Prostate gland (tissue), 2 donors: ENCODE measurements around the gene PFN2. TPM values are rescaled to one million over a fixed set of nuclear protein-coding genes. Genes with fewer than 3 reads are reported as not detected.

Experiments used
- DNase-seq: peaks from one replicate; pipeline ENCODE4 v3.0.0-alpha.2; 2019; ENCODE audit warnings: low spot score
- H3K27ac ChIP-seq, 2 donors: fragments of 200-600 bp; sonication (generic); 2 replicates each; pipeline ENCODE4 v1.5.1; 2017 to 2019
- H3K27me3 ChIP-seq: fragments of 200-600 bp; sonication (generic); replicated peaks from 2 replicates; pipeline ENCODE4 v1.5.1; 2019; ENCODE audit not compliant: insufficient read depth
- H3K36me3 ChIP-seq, 2 donors: fragments of 200-600 bp; sonication (generic); 1 replicate in 1 of 2; 2 replicates in 1 of 2; pipeline versions ENCODE4 v1.5.1 to v1.8.1; 2017 to 2019
- H3K4me1 ChIP-seq: fragments of 200-600 bp; sonication (generic); replicated peaks from 2 replicates; pipeline ENCODE4 v1.5.1; 2019
- H3K4me3 ChIP-seq, 2 donors: fragments of 200-600 bp; sonication (generic); 2 replicates each; pipeline ENCODE4 v1.5.1; 2017 to 2019
- H3K9me3 ChIP-seq: fragments of 200-600 bp; sonication (generic); 2 replicates; pipeline ENCODE4 v1.5.1; 2017
- CTCF ChIP-seq, 4 experiments: fragments of 200-600 bp in 2 of 4; fragments of 450-650 bp in 2 of 4; sonication (generic) in 2 of 4; IDR thresholded peaks; 1 replicate in 3 of 4; 2 replicates in 1 of 4; pipeline ENCODE4 v1.5.1; 2016 to 2019; ENCODE audit warnings: antibody characterized with exemption in 4 of 4, mild to moderate bottlenecking in 2 of 4, moderate library complexity in 2 of 4
- POLR2A ChIP-seq: fragments of 450-650 bp; IDR thresholded peaks from one replicate; pipeline ENCODE4 v1.6.1; 2016; ENCODE audit warnings: antibody characterized with exemption, mild to moderate bottlenecking
- POLR2AphosphoS5 ChIP-seq: sonication (generic); formaldehyde crosslinking; IDR thresholded peaks from one replicate; pipeline ENCODE4 v1.6.1; 2017; ENCODE audit warnings: antibody characterized with exemption
- WGBS: methylation state at CpG from one replicate; pipeline ENCODE4 v1.1.5; 2018; 5-methylcytosine and 5-hydroxymethylcytosine counted together
- intact Hi-C: fragments of 100-400 bp; cut with DNase I; formaldehyde crosslinking; loops from one replicate; pipeline ENCODE4 v1.14.2; 2022
- small RNA-seq, 2 donors: library from RNA; depleted of rRNA; stranded (forward); fragments of <200 nt; gene quantifications; one replicate each; pipeline ENCODE3, GENCODE V24; 2016
- total RNA-seq, 2 donors: library from RNA; depleted of rRNA; stranded (reverse); fragments of >200 nt; gene quantifications; one replicate each; pipeline ENCODE4 v1.1.0, GENCODE V29; 2016

Gene PFN2
- total RNA-seq, 2 donors from 2014 or later: 45.5 to 66.5 TPM

GRCh38 chr3:149933008-149933407 is 37.7 kb downstream of the PFN2 start:
- intact Hi-C loops: no loop called here
- H3K4me1 ChIP-seq: no peaks in the 10 kb centered on the region
- TF ChIP-seq POLR2A (no peak), CTCF (IDR thresholded peaks at IDR 0.05) (no peak), POLR2AphosphoS5 (no peak)
- no peak overlapping the region for H3K4me3 ChIP-seq
- H3K27ac ChIP-seq: no peak overlapping the region
- no peaks in the 10 kb centered on the region for H3K36me3 ChIP-seq
- no peaks in the 10 kb centered on the region for H3K9me3 ChIP-seq
- 100% methylated on average over 1 of the region's 1 CpG for WGBS
- DNase-seq: no peak
- no peaks in the 10 kb centered on the region for H3K27me3 ChIP-seq

- intact Hi-C loops: no loop called here
- TF ChIP-seq POLR2AphosphoS5 (no peak), POLR2A (no peak), CTCF (IDR thresholded peaks at IDR 0.05) (no peak)
- no peak overlapping the region for H3K27ac ChIP-seq
- H3K9me3 ChIP-seq: no peaks in the 10 kb centered on the region
- no peak for DNase-seq
- H3K4me3 ChIP-seq: no peak overlapping the region
- WGBS: 99% methylated on average over 3 of the region's 3 CpGs
- no peaks in the 10 kb centered on the region for H3K36me3 ChIP-seq
- H3K27me3 ChIP-seq: no peaks in the 10 kb centered on the region
- no peaks in the 10 kb centered on the region for H3K4me1 ChIP-seq
Observed at GRCh38 chr3:149920119-149920518, 50.6 kb downstream of the PFN2 start.

- Histone ChIP-seq H3K27ac (no peak overlapping the region), H3K27me3 (no peaks in the 10 kb centered on the region), H3K4me1 (no peaks in the 10 kb centered on the region), H3K9me3 (no peaks in the 10 kb centered on the region), H3K36me3 (no peaks in the 10 kb centered on the region), H3K4me3 (no peak overlapping the region)
- 98% methylated on average over 3 of the region's 3 CpGs for WGBS
- no peak for DNase-seq
- TF ChIP-seq POLR2A: no peak
- TF ChIP-seq CTCF (IDR thresholded peaks at IDR 0.05): no peak
- TF ChIP-seq POLR2AphosphoS5: no peak
- intact Hi-C loops: no loop called here
Observed at GRCh38 chr3:149919509-149919908, 51.2 kb downstream of the PFN2 start.

GRCh38 chr3:149917124-149917667 is 53.5 kb downstream of the PFN2 start:
- Histone ChIP-seq H3K27ac (no peak overlapping the region), H3K4me1 (no peaks in the 10 kb centered on the region), H3K4me3 (no peak overlapping the region), H3K9me3 (no peaks in the 10 kb centered on the region), H3K36me3 (no peaks in the 10 kb centered on the region), H3K27me3 (no peaks in the 10 kb centered on the region)
- WGBS: 79% methylated on average over 5 of the region's 5 CpGs
- TF ChIP-seq POLR2AphosphoS5 (no peak), POLR2A (no peak), CTCF (IDR thresholded peaks at IDR 0.05) (no peak)
- DNase-seq: no peak
- intact Hi-C loops: no loop called here

Small RNA genes within 50 kb of the gene (small RNA-seq; reads per million reads assigned to genes)
- 0 reads per million in 2 donors for gene RNU6-720P

Other genes starting within 250 kb of the PFN2 start
- gene COMMD2, start 218.4 kb downstream of the PFN2 start, total RNA-seq: 10 to 100 TPM; 21.6 to 26.9 TPM
- gene ANKUB1, start 178.3 kb downstream of the PFN2 start, total RNA-seq: not detected
- 100 to 1,000 TPM in 1 of 2 donors, 10 to 100 TPM in 1; 77.3 to 105 TPM for gene RNF13, start 157.7 kb downstream of the PFN2 start, total RNA-seq